ENCODE results near the gene SEMA3G. TPM values are rescaled to one million over a fixed set of nuclear protein-coding genes. Genes with fewer than 3 reads are reported as not detected.

SEMA3G gene
- polyA plus RNA-seq, 2 of the 4 experiments (the other 2 are of a cell fraction), result 0.08 to 0.13 TPM

GRCh38 chr3:52451237-52452083, 6.6 kb upstream of the SEMA3G start:
- WGBS (ENCODE audit: missing lambda C conversion rate), result 83% methylated on average over 23 of the region's 24 CpGs
- Histone ChIP-seq H3K4me1 (peaks cover 22% of the 10 kb centered on the region), H3K27ac (peak overlapping the region in 1 of 2 experiments; percentile 85; a peak in 3 of 6 replicates), H3K4me3 (no peak overlapping the region), H3K9me3 (no peaks in the 10 kb centered on the region), H3K4me2 (no peak overlapping the region)
- FAIRE-seq (no peak), DNase-seq (ENCODE audit: low read depth in 1 of 2, low spot score in 1 of 2) (no peak), ATAC-seq (no peak)
- no peak for TF ChIP-seq ELK1 (IDR thresholded peaks at IDR 0.05; ENCODE audit: low read depth, low read length)
- TF ChIP-seq ZFP36 (IDR thresholded peaks at IDR 0.05; ENCODE audit: borderline replicate concordance, partially characterized antibody), result no peak
- no peak for TF ChIP-seq KDM5A (IDR thresholded peaks at IDR 0.05)
- TF ChIP-seq ZNF302 (CRISPR knock-in tag; IDR thresholded peaks at IDR 0.05), result no peak
- no peak for TF ChIP-seq RFX5 (IDR thresholded peaks at IDR 0.05)
- TF ChIP-seq GATA3 (IDR thresholded peaks at IDR 0.05; ENCODE audit: borderline replicate concordance), result no peak
- TF ChIP-seq CHD2 (IDR thresholded peaks at IDR 0.05; ENCODE audit: low read length, partially characterized antibody), result no peak
- TF ChIP-seq NFE2L2 (conservative IDR thresholded peaks at IDR 0.05; ENCODE audit: low read length), result no peak
- TF ChIP-seq E2F6 (IDR thresholded peaks at IDR 0.05; ENCODE audit: borderline replicate concordance, low read depth), result no peak
- TF ChIP-seq ZC3H11A (IDR thresholded peaks at IDR 0.05), result no peak
- TF ChIP-seq POLR2A (IDR thresholded peaks at IDR 0.05; ENCODE audit: low read length), result no peak
- TF ChIP-seq FOXS1 (CRISPR knock-in tag; IDR thresholded peaks at IDR 0.05), result no peak
- POLR2A ChIA-PET, result no interaction called here
- CTCF ChIA-PET, result interaction anchor here (14.4 kb wide), 1 partner anchor 22 kb away, joined by 351 read pairs; no protein-coding TSS in a partner anchor

- peak overlapping the region; percentile 54 to 85 for H3K27ac ChIP-seq
- peaks cover 19% of the 10 kb centered on the region for H3K4me1 ChIP-seq
- H3K9me3 ChIP-seq, result no peaks in the 10 kb centered on the region
- ChIA-PET POLR2A (interaction anchor here (0.7 kb wide), 1 partner anchor 162 kb away, joined by 3 read pairs; no protein-coding TSS in a partner anchor), CTCF (interaction anchor here (0.7 to 14.4 kb wide), 3 partner anchors 21 to 38 kb away, joined by 3 to 351 read pairs (median 60); no protein-coding TSS in a partner anchor)
- ATAC-seq (no peak), DNase-seq (ENCODE audit: low read depth in 1 of 2, low spot score in 1 of 2) (no peak), FAIRE-seq (no peak)
- TF ChIP-seq NR3C1 (IDR thresholded peaks at IDR 0.05), result no peak
- TF ChIP-seq ATOH8 (CRISPR knock-in tag; IDR thresholded peaks at IDR 0.05; ENCODE audit: low read depth), result no peak
- no peak for TF ChIP-seq BHLHE40 (IDR thresholded peaks at IDR 0.05; ENCODE audit: low read depth, low read length)
- no peak for TF ChIP-seq RNF2 (IDR thresholded peaks at IDR 0.05; ENCODE audit: borderline replicate concordance, low read depth)
- no peak for TF ChIP-seq HOXA7 (CRISPR knock-in tag; IDR thresholded peaks at IDR 0.05)
- no peak for TF ChIP-seq HEYL (CRISPR knock-in tag; IDR thresholded peaks at IDR 0.05)
- no peak for TF ChIP-seq KDM5A (IDR thresholded peaks at IDR 0.05)
- no peak for TF ChIP-seq E2F6 (IDR thresholded peaks at IDR 0.05; ENCODE audit: borderline replicate concordance, low read depth)
- no peak for TF ChIP-seq PBX3 (IDR thresholded peaks at IDR 0.05)
- H3K4me3 ChIP-seq, result no peak overlapping the region
- H3K4me2 ChIP-seq, result peak overlapping the region; percentile 58
- 77% methylated on average over 8 of the region's 11 CpGs for WGBS (ENCODE audit: missing lambda C conversion rate)
Measured at GRCh38 chr3:52450489-52451236, 5.8 kb upstream of the SEMA3G start.
